ENCODE measurements around the gene TMEM202. TPM values are rescaled to one million over a fixed set of nuclear protein-coding genes. Genes with fewer than 3 reads are reported as not detected.

TMEM202 gene
- total and polyA plus RNA-seq, 2 donors (not counting 3 experiments of a cell fraction or from before 2014, with no cell fraction given) = not detected

- FAIRE-seq (no peak), DNase-seq (ENCODE audit: low read depth, low spot score) (no peak)
- TF ChIP-seq POLR2A (IDR thresholded peaks at IDR 0.05; ENCODE audit: low read depth, low read length) (no peak), JUN (IDR thresholded peaks at IDR 0.05; ENCODE audit: borderline replicate concordance, insufficient read depth, insufficient read length, low read depth) (no peak), MAX (IDR thresholded peaks at IDR 0.05; ENCODE audit: insufficient read depth, insufficient read length) (no peak), EZH2 (IDR thresholded peaks at IDR 0.05; ENCODE audit: borderline replicate concordance, low read depth, low read length, severe bottlenecking) (no peak), CTCF (IDR thresholded peaks at IDR 0.05; ENCODE audit: extremely low read depth in 1 of 2, insufficient read depth in 1 of 2, low read depth in 1 of 2, low read length in 2 of 2) (no peak), FOS (IDR thresholded peaks at IDR 0.05; ENCODE audit: borderline replicate concordance, insufficient read depth, low read length) (no peak), GATA2 (IDR thresholded peaks at IDR 0.05; ENCODE audit: insufficient read depth, insufficient read length, low read depth, low read length) (no peak), POLR2AphosphoS5 (IDR thresholded peaks at IDR 0.05; ENCODE audit: insufficient read depth, low read depth, low read length) (no peak), MYC (IDR thresholded peaks at IDR 0.05; ENCODE audit: low read depth, low read length) (no peak)
- CTCF ChIA-PET = interaction anchor here (0.9 to 1.0 kb wide), 2 partner anchors 13 to 16 kb away, joined by 3 read pairs; no protein-coding TSS in a partner anchor
- H4K20me1 ChIP-seq (replicated peaks; ENCODE audit: control insufficient read depth, extremely low read depth, insufficient read depth, low read length) = no peaks in the 10 kb centered on the region
- H3K9me1 ChIP-seq (replicated peaks; ENCODE audit: control insufficient read depth, extremely low read depth, insufficient read depth, low read length) = no peaks in the 10 kb centered on the region
- POLR2A ChIA-PET = interaction anchor here (0.6 kb wide), 1 partner anchor 14 kb away, joined by 3 read pairs; no protein-coding TSS in a partner anchor
- peaks cover 9% of the 10 kb centered on the region for H3K4me1 ChIP-seq (ENCODE audit: control insufficient read depth, extremely low read depth, insufficient read depth, low read length)
- no peak overlapping the region for H3K4me2 ChIP-seq (ENCODE audit: insufficient read depth, low read length)
- no peak overlapping the region for H2AFZ ChIP-seq (ENCODE audit: low read depth, low read length)
- no peak overlapping the region for H3K9ac ChIP-seq (replicated peaks; ENCODE audit: extremely low read depth, insufficient read depth, low read length)
- intact Hi-C loops (cut with micrococcal nuclease) = no loop called here
- no peaks in the 10 kb centered on the region for H3K9me3 ChIP-seq (replicated peaks; ENCODE audit: control insufficient read depth, insufficient read depth, low read length)
- peaks cover 7% of the 10 kb centered on the region for H3K79me2 ChIP-seq (ENCODE audit: control insufficient read depth, insufficient read depth, low read length)
- BruUV-seq (replicated peaks) = no TSS peak
- no peaks in the 10 kb centered on the region for H3K36me3 ChIP-seq (ENCODE audit: control insufficient read depth in 2 of 2, extremely low read depth in 1 of 2, insufficient read depth in 2 of 2, low read length in 2 of 2)
- H3K27me3 ChIP-seq (ENCODE audit: control insufficient read depth in 2 of 2, insufficient read depth in 2 of 2, low read length in 2 of 2) = no peaks in the 10 kb centered on the region
- dilution Hi-C loops (cut with MboI; ENCODE audit: extremely low pct_ligation_motif_present, low sequenced_read_pairs) = no loop called here
- no peak overlapping the region for H3K27ac ChIP-seq (ENCODE audit: insufficient read depth, low read depth, low read length)
- H3K4me3 ChIP-seq (replicated peaks in 1 of 3; ENCODE audit: insufficient read depth in 1 of 3, low read depth in 1 of 3, low read length in 3 of 3) = no peak overlapping the region
Observed at GRCh38 chr15:72368899-72369298, 29.2 kb upstream of the TMEM202 start.
